Adrenal gland (tissue), 12 donors: ENCODE results near the gene CACNA1D. TPM values are rescaled to one million over a fixed set of nuclear protein-coding genes. Genes with fewer than 3 reads are reported as not detected.

Experiments
- DNase-seq, 7 donors: peaks; one replicate each; pipeline ENCODE4 v3.0.0-alpha.2; 2019 to 2020
- H3K27ac ChIP-seq, 5 donors: fragments of 200-600 bp; sonication (generic) in 4 of 5; 1 replicate in 3 of 5; 2 replicates in 2 of 5; pipeline versions ENCODE4 v1.5.1 to v1.8.0; 2016 to 2020; ENCODE audit warnings: mild to moderate bottlenecking in 1 of 5
- H3K27me3 ChIP-seq: fragments of 200-600 bp; 2 replicates; pipeline ENCODE4 v1.8.0; 2021
- H3K36me3 ChIP-seq, 2 donors: fragments of 200-600 bp; replicated peaks in 1 of 2; 1 replicate in 1 of 2; 2 replicates in 1 of 2; pipeline versions ENCODE4 v1.5.1 to v1.8.0; 2018 to 2022
- H3K4me1 ChIP-seq, 2 donors: fragments of 200-600 bp; replicated peaks in 1 of 2; 1 replicate in 1 of 2; 2 replicates in 1 of 2; pipeline versions ENCODE4 v1.5.1 to v1.8.0; 2018 to 2021
- H3K4me3 ChIP-seq, 4 donors: fragments of 200-600 bp; sonication (generic) in 3 of 4; one replicate each; pipeline ENCODE4 v1.5.1; 2016 to 2018
- H3K9me3 ChIP-seq, 3 donors: fragments of 200-600 bp; sonication (generic) in 1 of 3; replicated peaks in 1 of 3; 1 replicate in 2 of 3; 2 replicates in 1 of 3; pipeline versions ENCODE4 v1.5.1 to v1.8.0; 2016 to 2021
- CTCF ChIP-seq, 6 experiments: fragments of 450-650 bp in 4 of 6; fragments of 200-600 bp in 2 of 6; sonication (generic) in 1 of 6; IDR thresholded peaks; 1 replicate in 5 of 6; 2 replicates in 1 of 6; pipeline versions ENCODE4 v1.5.1 to v1.8.0; 2016 to 2021; ENCODE audit warnings: antibody characterized with exemption in 6 of 6, mild to moderate bottlenecking in 2 of 6, moderate library complexity in 1 of 6
- POLR2A ChIP-seq, 2 donors: fragments of 450-650 bp; IDR thresholded peaks; one replicate each; pipeline ENCODE4 v1.6.1; 2017; ENCODE audit warnings: antibody characterized with exemption in 2 of 2, mild to moderate bottlenecking in 2 of 2, moderate library complexity in 1 of 2
- WGBS, 4 donors: extraction: QIAGEN DNeasy Blood & Tissue Kit in 2 of 4; methylation state at CpG; one replicate each; pipeline versions ENCODE4 v1.1.5 to v1.1.7; 2013 to 2017; 5-methylcytosine and 5-hydroxymethylcytosine counted together
- intact Hi-C, 2 donors: fragments of 100-400 bp; cut with DNase I; formaldehyde crosslinking; loops; one replicate each; pipeline versions ENCODE4 v1.14.1 to v1.15.0; 2022 to 2023
- polyA plus RNA-seq, 3 donors: library from polyadenylated mRNA; stranded (reverse); fragments of 200-250 nt in 2 of 3; fragments of 350-450 nt in 1 of 3; fragmentation: Illumina TruSeq in 1 of 3; extraction: RNeasy Lipid Tissue Mini Kit (QIAGEN cat#74804) in 1 of 3; gene quantifications; one replicate each; pipeline ENCODE4 v1.2.3, GENCODE V29; 2013 to 2014
- total RNA-seq, 9 donors: library from RNA; depleted of rRNA in 4 of 9; stranded (reverse); fragments of >200 nt in 4 of 9; fragments of 120-200 nt in 1 of 9; fragmentation: NEBNext Ultra II Directional in 1 of 9; extraction: Animal tissue kit (Norgen Biotek cat#: 25700) in 1 of 9; gene quantifications; one replicate each; pipeline versions ENCODE4 v1.1.0 to v1.2.4, GENCODE V29; 2013 to 2023
- donor health status: healthy with polysubstance abuse.
- donor health status: Bipolar disorder and iron deficiency.
- donor health status: DM: yes; HTN: yes; CAD: no.
- donor health status: DM: no; HTN: no; CAD: no.
- donor health status: DM: no; HTN: no; CAD: no.
- donor health status: DM: yes; HTN: yes; CAD: no.

CACNA1D gene
- total and polyA plus RNA-seq, 12 donors = 25.8 to 111 (median 63.0) TPM

GRCh38 chr3:53519065-53519709 is 24.8 kb downstream of the CACNA1D start:
- TF ChIP-seq POLR2A (IDR thresholded peaks at IDR 0.05) (no peak), CTCF (IDR thresholded peaks at IDR 0.05) (no peak)
- intact Hi-C loops = no loop called here
- peak in 1 of 7 donors; percentile 19 for DNase-seq

GRCh38 chr3:53523346-53523745 is 28.9 kb downstream of the CACNA1D start:
- Histone ChIP-seq H3K9me3 (no peaks in the 10 kb centered on the region), H3K4me3 (no peak overlapping the region), H3K4me1 (peaks cover 36 to 76% of the 10 kb centered on the region in 2 donors), H3K36me3 (no peaks in the 10 kb centered on the region), H3K27me3 (no peaks in the 10 kb centered on the region), H3K27ac (peak overlapping the region in 3 of 5 donors; percentile 47 to 63 (median 62))
- 50 to 70% (median 66%) methylated on average over 3 of the region's 3 CpGs for WGBS, 4 donors
- DNase-seq = peak in 2 of 7 donors; percentile 36 to 65
- no peak for TF ChIP-seq CTCF (IDR thresholded peaks at IDR 0.05)
- TF ChIP-seq POLR2A (IDR thresholded peaks at IDR 0.05) = no peak
- intact Hi-C loops = no loop called here

More at GRCh38 chr3:53519065-53519709, 24.8 kb downstream of the CACNA1D start:
- Histone ChIP-seq H3K27me3 (no peaks in the 10 kb centered on the region), H3K9me3 (no peaks in the 10 kb centered on the region), H3K4me3 (no peak overlapping the region), H3K36me3 (peaks cover 0 to 3% of the 10 kb centered on the region in 2 donors), H3K27ac (peak overlapping the region in 4 of 5 donors; percentile 43 to 58 (median 49)), H3K4me1 (peaks cover 30 to 65% of the 10 kb centered on the region in 2 donors)
- WGBS, 4 donors = 16 to 31% (median 26%) methylated on average over 6 of the region's 6 CpGs

GRCh38 chr3:53524566-53524965 is 30.2 kb downstream of the CACNA1D start:
- Histone ChIP-seq H3K27me3 (no peaks in the 10 kb centered on the region), H3K4me3 (no peak overlapping the region), H3K9me3 (no peaks in the 10 kb centered on the region), H3K36me3 (no peaks in the 10 kb centered on the region), H3K4me1 (peaks cover 25 to 63% of the 10 kb centered on the region in 2 donors), H3K27ac (peak overlapping the region in 4 of 5 donors; percentile 53 to 74 (median 62))
- TF ChIP-seq CTCF (IDR thresholded peaks at IDR 0.05) = no peak
- no peak for TF ChIP-seq POLR2A (IDR thresholded peaks at IDR 0.05)
- intact Hi-C loops = no loop called here
- 54 to 80% (median 72%) methylated on average over 1 of the region's 1 CpG for WGBS, 4 donors
- no peak for DNase-seq

GRCh38 chr3:53525765-53526703 is 31.6 kb downstream of the CACNA1D start:
- Histone ChIP-seq H3K4me3 (no peak overlapping the region), H3K9me3 (no peaks in the 10 kb centered on the region), H3K27ac (peak overlapping the region in 3 of 5 donors; percentile 42 to 74 (median 63)), H3K27me3 (no peaks in the 10 kb centered on the region), H3K4me1 (peaks cover 25 to 51% of the 10 kb centered on the region in 2 donors), H3K36me3 (no peaks in the 10 kb centered on the region)
- intact Hi-C loops = no loop called here
- TF ChIP-seq POLR2A (IDR thresholded peaks at IDR 0.05) (no peak), CTCF (IDR thresholded peaks at IDR 0.05) (no peak)
- peak in 5 of 7 donors; percentile 34 to 51 (median 39) for DNase-seq
- 68 to 79% (median 73%) methylated on average over 13 to 14 of the region's 14 CpGs for WGBS, 4 donors
